C4-2B (cell line): Measurements from ENCODE around the gene SLC27A5.
"Not testable (repeated sequence)": the region's sequence is repeated elsewhere in the genome, so short reads cannot be mapped to it uniquely, and the experiment has no call there.

Experiments used
- H3K27ac ChIP-seq: fragments of 450-650 bp; 2 replicates; pipeline ENCODE4 v1.5.1; 2017
- ZFX ChIP-seq: fragments of 450-650 bp; IDR thresholded peaks from 2 replicates; pipeline ENCODE4 v1.6.1; 2017
- TF ChIP-seq, protein P1 (sequence below): fragments of 450-650 bp; conservative IDR thresholded peaks from 2 replicates; pipeline ENCODE4 v1.5.1; 2017; ENCODE audit warnings: mild to moderate bottlenecking

SLC27A5 gene

DNA sequence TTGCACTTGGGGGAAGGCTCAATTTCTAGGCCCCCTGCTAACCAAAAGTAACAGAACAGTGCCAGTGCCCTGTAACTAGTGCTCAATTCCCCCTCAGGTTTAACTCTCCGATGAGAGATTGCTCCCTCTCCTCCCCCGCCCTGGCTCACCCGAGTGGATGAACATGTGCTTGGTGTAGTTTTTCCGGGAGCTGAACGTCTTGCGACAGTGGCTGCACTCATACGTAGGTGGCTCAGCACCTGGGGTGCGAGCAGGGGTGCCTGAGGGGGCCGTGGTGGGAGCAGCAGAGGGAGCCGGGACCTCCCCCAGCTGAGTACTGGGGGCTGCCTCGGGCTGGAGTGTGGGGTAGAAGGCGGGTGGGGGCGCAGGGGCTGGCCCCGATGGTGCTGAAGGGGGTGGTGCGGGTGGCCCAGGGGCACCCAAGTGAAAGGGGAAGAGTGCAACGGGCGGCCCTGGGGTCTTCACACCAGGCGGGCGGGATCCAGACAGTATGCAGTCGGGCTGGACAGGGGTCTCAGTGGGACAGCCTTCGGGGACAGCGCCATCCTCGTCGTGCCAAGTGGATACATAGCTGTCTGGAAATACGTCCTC, 4.5 kb upstream of the SLC27A5 start:
- TF ChIP-seq ZFX = no peak
- TF ChIP-seq, protein P1, sequence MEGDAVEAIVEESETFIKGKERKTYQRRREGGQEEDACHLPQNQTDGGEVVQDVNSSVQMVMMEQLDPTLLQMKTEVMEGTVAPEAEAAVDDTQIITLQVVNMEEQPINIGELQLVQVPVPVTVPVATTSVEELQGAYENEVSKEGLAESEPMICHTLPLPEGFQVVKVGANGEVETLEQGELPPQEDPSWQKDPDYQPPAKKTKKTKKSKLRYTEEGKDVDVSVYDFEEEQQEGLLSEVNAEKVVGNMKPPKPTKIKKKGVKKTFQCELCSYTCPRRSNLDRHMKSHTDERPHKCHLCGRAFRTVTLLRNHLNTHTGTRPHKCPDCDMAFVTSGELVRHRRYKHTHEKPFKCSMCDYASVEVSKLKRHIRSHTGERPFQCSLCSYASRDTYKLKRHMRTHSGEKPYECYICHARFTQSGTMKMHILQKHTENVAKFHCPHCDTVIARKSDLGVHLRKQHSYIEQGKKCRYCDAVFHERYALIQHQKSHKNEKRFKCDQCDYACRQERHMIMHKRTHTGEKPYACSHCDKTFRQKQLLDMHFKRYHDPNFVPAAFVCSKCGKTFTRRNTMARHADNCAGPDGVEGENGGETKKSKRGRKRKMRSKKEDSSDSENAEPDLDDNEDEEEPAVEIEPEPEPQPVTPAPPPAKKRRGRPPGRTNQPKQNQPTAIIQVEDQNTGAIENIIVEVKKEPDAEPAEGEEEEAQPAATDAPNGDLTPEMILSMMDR = no peak
- H3K27ac ChIP-seq = peak overlapping the region; percentile 90; the same call in 1 of the 2 replicates

DNA sequence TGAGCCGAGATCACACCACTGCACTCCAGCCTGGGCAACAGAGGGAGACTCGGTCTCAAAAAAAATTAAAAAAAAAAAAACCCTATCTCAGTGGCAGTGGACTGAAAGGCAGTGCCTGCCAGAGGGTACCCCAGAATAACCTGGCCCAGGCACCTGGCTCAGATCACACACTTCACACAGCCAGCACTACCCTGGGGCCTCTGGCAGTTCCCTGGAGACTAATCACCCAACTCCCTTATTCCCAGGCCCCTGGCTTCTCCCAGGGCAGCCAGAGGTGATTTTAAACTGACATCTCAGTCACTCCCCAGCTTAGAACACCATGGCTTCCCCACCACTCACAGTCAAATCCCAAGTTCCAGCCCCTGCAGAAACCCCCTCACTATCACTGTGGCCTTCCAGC, 3.5 kb upstream of the SLC27A5 start:
- H3K27ac ChIP-seq = peak overlapping the region; percentile 90
- TF ChIP-seq, protein P1 = no peak
- TF ChIP-seq ZFX = no peak

DNA sequence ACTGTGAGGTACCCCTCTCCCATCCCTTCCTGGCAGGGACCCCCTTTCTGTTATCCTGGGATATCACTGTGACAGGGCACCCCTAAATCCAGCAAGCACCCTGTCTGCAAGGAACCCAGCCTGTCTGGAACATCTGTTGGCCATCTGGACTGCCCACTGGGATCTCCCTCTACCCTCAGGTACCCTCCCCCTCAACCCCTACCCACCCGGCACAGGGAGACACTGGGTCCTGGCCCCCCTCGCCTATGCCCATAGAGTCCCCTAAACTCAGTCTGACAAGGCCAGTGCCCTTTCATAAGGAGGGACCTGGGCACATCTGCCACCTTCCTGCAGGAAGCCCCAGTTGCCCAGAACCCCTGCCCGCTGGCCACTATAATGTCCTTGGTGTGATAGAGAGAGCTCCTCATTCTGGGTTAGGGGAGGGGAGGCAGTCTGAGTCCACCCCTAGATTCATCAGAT, 2.8 kb upstream of the SLC27A5 start:
- no peak for TF ChIP-seq ZFX
- TF ChIP-seq, protein P1 = no peak
- peak overlapping the region; percentile 90 for H3K27ac ChIP-seq

DNA sequence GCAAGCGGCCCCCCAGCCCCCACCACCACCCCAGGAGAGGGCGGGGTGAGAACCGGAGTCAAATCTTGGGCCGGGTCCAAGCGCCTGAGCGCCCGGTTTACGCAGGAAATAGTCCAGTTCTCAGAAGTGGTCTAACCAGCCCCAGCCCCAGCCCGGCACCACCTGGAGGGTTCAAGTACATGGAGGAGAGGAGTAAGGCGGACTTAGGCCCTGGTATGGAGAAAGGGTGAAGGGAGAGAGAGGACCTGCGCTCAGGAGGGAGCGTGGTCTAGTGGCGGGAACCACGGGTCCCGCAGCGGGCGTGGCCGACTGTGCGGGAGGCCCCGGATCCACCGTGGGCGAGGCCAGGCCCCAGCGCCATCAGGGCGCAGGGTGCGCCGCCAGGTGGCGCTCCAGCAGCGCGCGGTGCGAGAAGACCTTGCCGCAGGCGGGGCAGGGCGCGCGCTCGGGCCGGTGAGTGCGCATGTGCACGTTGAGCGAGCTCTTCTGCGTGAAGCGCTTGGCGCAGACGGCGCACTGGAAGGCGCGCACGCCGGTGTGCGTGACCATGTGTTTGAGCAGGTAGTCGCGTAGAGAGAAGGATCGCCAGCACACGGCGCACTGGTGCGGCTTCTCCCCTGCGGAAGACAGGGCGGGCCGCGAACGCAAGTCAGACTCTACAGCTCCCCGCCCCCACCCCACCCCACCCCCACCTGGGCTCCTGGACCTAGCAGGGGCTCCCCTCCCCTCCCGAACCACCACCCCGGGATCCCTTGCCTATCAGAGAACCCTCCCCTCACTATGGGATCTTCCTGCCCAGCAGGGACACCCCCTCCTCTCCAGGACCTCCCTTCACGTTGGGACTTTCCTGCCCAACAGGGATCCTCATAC, 2.1 kb upstream of the SLC27A5 start:
- H3K27ac ChIP-seq = peak overlapping the region; percentile 90
- TF ChIP-seq ZFX = peak; percentile 66; the same call in 1 of the 2 replicates
- TF ChIP-seq, protein P1 = peak; percentile 100

DNA sequence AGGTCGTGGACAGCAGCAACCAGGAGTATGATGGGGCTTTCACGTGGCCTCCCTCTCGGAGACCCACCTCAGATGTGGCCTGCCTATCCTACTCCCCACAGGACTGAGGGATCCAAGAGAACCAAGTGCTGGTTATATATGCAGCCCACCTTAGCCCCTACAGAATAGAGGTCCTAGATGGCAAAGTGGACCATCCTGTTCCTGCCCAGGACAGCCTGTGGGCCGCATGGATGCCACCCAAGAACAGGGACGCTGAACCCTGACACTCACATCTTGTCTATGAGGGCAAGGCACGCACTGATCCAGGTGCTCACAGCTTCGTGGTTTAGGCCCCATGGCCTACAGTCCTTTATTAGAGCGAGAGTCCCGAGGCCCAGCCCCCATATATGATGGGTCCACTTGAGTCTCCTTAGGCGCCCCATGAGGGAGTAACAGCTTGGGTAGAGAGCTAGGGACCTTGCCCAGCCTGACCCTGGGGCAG, 1.5 kb upstream of the SLC27A5 start:
- TF ChIP-seq ZFX = no peak
- H3K27ac ChIP-seq = peak overlapping the region; percentile 90

DNA sequence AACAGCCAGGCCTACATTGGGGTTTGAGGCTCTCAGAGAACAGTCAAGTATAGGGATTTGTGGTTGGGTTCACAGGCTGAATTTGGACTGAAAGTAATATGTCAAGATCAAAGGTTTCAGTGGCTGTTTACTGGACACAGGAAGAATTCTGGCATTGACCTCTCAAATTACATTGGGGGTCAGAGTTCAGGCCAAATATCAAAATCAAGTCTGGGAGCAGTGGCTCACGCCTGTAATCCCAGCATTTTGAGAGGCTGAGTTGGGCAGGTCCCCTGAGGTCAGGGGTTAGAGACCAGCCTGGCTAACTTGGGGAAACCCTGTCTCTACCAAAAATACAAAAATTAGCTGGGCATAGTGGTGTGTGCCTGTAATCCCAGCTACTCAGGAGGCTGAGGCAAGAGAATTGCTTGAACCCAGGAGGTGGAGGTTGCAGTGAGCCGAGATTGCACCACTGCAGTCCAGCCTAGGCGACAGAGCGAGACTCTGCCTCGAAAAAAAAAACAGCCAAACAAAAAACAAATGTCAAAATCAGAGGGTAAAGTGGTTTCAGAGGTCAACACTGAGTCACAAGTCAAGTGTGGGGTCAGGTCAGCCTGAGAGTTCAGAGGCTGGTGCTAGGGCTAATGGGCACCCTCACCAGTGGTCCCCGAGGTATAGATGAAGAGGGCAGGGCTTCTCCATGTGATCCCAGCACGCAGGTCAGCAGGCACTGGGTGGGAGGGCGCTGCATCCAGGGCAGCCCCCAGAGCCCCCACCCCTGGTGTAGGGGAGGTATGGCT, 1.5 kb downstream of the SLC27A5 start:
- TF ChIP-seq ZFX = no peak
- TF ChIP-seq, protein P1 = no peak
- H3K27ac ChIP-seq = no peak overlapping the region

DNA sequence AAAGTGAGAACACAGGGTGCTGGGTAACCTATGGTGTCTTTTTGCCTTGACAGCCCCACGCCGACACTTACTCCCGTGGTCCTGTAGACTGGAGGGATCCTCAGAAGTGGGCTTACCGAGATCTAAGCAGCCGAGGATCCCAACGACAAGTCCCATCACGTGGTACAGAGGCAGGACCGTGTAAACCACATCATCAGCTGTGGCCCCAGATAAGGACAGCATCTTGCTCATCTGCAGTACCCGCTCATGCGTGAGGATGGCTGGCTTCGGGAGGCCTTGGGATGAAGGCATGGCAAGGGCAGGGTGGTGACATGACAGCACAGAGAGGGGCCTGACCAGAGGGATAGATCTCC, 2.1 kb downstream of the SLC27A5 start:
- H3K27ac ChIP-seq = no peak overlapping the region
- TF ChIP-seq, protein P1 = no peak
- no peak for TF ChIP-seq ZFX

DNA sequence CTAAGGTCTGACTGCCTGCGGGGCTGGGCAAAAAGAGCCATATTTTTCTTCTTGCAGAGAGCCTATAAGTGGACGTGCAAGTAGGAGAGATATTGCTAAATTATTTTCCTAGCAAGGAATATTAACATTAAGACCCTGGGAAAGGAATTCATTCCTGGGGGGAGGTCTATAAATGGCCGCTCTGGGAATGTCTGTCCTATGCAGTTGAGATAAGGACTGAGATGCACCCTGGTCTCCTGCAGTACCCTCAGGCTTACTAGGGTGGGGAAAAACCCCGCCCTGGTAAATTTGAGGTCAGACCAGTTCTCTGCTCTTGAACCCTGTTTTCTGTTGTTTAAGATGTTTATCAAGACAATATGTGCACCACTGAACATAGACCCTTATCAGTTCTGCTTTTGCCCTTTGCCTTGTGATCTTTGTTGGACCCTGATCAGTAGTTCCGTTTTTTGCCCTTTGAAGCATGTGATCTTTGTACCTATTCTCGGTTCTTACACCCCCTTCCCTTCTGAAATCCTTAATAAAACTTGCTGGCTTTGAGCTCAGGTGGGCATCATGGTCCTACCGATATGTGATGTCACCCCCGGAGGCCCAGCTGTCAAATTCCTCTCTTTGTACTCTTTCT, 4.1 kb downstream of the SLC27A5 start:
- H3K27ac ChIP-seq = not testable (repeated sequence)
